MM.1S (cell line): Measurements from ENCODE around the gene PALD1.

Experiments used
- DNase-seq: peaks from one replicate; pipeline ENCODE4 v3.0.0-alpha.2; 2015
- H2AFZ ChIP-seq: fragments of 300-600 bp; sonication (generic); 2 replicates; pipeline ENCODE4 v1.6.0; 2016; ENCODE audit warnings: antibody characterized with exemption, low read length
- H3F3A ChIP-seq: fragments of 300-600 bp; sonication (generic); 2 replicates; pipeline ENCODE4 v1.6.1; 2016; ENCODE audit warnings: mild to moderate bottlenecking, antibody characterized with exemption, low read length, moderate library complexity, mixed read lengths; ENCODE audit not compliant: insufficient read depth
- H3K27ac ChIP-seq: fragments of 300-600 bp; sonication (generic); 2 replicates; pipeline ENCODE4 v1.5.1; 2016; ENCODE audit warnings: mild to moderate bottlenecking, low read length
- H3K27me3 ChIP-seq: fragments of 300-600 bp; sonication (generic); replicated peaks from 2 replicates; pipeline ENCODE4 v1.6.0; 2016; ENCODE audit warnings: low read length; ENCODE audit not compliant: insufficient read depth
- H3K36me3 ChIP-seq: fragments of 300-600 bp; sonication (generic); replicated peaks from 2 replicates; pipeline ENCODE4 v1.6.1; 2016; ENCODE audit warnings: mild to moderate bottlenecking, low read length, mixed read lengths; ENCODE audit not compliant: insufficient read depth
- H3K4me1 ChIP-seq: fragments of 300-600 bp; sonication (generic); 2 replicates; pipeline ENCODE4 v1.6.1; 2016; ENCODE audit warnings: low read length, mixed read lengths
- H3K4me2 ChIP-seq: fragments of 300-600 bp; sonication (generic); 2 replicates; pipeline ENCODE4 v1.6.0; 2016; ENCODE audit warnings: low read depth, low read length
- H3K4me3 ChIP-seq: fragments of 300-600 bp; sonication (generic); 2 replicates; pipeline ENCODE4 v1.5.1; 2016; ENCODE audit warnings: low read length, mixed read lengths
- H3K79me2 ChIP-seq: fragments of 300-600 bp; sonication (generic); 2 replicates; pipeline ENCODE4 v1.6.1; 2016; ENCODE audit warnings: mixed run types, low read length, mixed read lengths
- H3K9ac ChIP-seq: fragments of 300-600 bp; sonication (generic); 2 replicates; pipeline ENCODE4 v1.6.1; 2016; ENCODE audit warnings: low read length, mixed read lengths
- H3K9me2 ChIP-seq: fragments of 300-600 bp; sonication (generic); replicated peaks from 2 replicates; pipeline ENCODE4 v1.6.1; 2016; ENCODE audit warnings: mild to moderate bottlenecking, low read length, mixed read lengths; ENCODE audit not compliant: insufficient read depth
- H3K9me3 ChIP-seq: fragments of 300-600 bp; sonication (generic); replicated peaks from 2 replicates; pipeline ENCODE4 v1.6.1; 2016; ENCODE audit warnings: mild to moderate bottlenecking, low read length, mixed read lengths; ENCODE audit not compliant: insufficient read depth
- H4K20me1 ChIP-seq: fragments of 300-600 bp; sonication (generic); 2 replicates; pipeline ENCODE4 v1.6.1; 2016; ENCODE audit warnings: mild to moderate bottlenecking, low read length, moderate library complexity, mixed read lengths; ENCODE audit not compliant: insufficient read depth
- EZH2 ChIP-seq: fragments of 300-600 bp; sonication (generic); optimal IDR thresholded peaks from 2 replicates; pipeline ENCODE3; 2017; ENCODE audit warnings: low read depth, mild to moderate bottlenecking, antibody characterized with exemption, low read length, mixed read lengths
- EZH2phosphoT487 ChIP-seq: fragments of 300-600 bp; sonication (generic); IDR thresholded peaks from 2 replicates; pipeline ENCODE4 v1.6.1; 2018; ENCODE audit warnings: antibody characterized with exemption, low read length
- TF ChIP-seq, protein P1 (sequence below): fragments of 300-600 bp; sonication (generic); IDR thresholded peaks from 2 replicates; pipeline ENCODE4 v1.5.1; 2016; ENCODE audit warnings: antibody characterized with exemption, low read length, mixed read lengths

Gene PALD1

DNA sequence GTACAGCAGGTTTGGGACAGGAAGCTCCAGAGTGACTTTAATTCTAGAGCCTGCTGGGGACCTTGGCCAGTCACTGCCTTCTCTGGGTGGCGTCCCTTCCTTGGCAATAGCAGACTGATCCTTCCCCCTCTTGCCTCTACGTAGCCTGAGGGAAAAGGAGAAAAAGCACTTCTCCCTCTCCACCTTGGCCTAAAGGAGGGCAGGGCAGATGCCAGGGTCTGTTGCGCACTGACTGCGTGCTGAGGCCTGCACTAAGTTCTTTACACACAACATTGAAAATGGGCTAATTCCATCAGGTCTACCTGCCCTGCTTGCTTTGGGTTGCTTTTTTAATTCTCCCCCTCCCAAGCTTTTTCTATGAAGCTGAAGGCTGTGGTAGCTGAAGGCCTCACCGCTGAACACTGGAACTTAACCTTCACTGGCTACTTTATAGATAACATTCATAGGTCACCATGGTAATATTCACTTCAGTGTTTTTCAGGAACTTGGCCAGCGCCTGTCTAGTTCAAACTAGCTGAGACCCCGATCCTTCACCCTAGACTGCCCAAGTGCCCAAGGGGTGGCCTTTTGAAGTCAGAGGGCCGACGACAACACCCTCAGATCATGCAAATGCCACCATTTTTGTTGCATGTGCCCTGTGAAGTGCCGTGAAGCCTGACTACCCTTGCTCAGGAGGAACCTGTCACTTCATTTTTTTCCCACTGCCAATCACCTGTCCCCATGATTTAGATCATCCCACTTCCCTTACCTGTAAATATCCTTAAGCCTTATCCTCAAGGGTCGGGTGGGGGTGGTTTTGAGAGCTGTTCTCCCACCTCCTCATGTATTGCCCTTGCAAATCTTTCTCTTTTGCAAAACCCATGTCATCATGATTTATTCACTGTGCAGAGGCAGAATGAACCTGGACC is 95.3 kb downstream of the PALD1 start:
- H3K27ac ChIP-seq: peak overlapping the region; percentile 38; the same call in 1 of the 2 replicates
- H3K9me3 ChIP-seq: no peaks in the 10 kb centered on the region
- TF ChIP-seq, protein P1, sequence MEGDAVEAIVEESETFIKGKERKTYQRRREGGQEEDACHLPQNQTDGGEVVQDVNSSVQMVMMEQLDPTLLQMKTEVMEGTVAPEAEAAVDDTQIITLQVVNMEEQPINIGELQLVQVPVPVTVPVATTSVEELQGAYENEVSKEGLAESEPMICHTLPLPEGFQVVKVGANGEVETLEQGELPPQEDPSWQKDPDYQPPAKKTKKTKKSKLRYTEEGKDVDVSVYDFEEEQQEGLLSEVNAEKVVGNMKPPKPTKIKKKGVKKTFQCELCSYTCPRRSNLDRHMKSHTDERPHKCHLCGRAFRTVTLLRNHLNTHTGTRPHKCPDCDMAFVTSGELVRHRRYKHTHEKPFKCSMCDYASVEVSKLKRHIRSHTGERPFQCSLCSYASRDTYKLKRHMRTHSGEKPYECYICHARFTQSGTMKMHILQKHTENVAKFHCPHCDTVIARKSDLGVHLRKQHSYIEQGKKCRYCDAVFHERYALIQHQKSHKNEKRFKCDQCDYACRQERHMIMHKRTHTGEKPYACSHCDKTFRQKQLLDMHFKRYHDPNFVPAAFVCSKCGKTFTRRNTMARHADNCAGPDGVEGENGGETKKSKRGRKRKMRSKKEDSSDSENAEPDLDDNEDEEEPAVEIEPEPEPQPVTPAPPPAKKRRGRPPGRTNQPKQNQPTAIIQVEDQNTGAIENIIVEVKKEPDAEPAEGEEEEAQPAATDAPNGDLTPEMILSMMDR: no peak
- no peaks in the 10 kb centered on the region for H3K9me2 ChIP-seq
- H3K27me3 ChIP-seq: no peaks in the 10 kb centered on the region
- no peak for DNase-seq
- H3F3A ChIP-seq: peaks cover 52% of the 10 kb centered on the region
- H3K36me3 ChIP-seq: peaks cover 3% of the 10 kb centered on the region; the same call in 1 of the 2 replicates
- H4K20me1 ChIP-seq: no peaks in the 10 kb centered on the region
- H2AFZ ChIP-seq: no peak overlapping the region
- H3K79me2 ChIP-seq: no peaks in the 10 kb centered on the region
- H3K4me1 ChIP-seq: peaks cover 46% of the 10 kb centered on the region
- H3K4me3 ChIP-seq: no peak overlapping the region
- H3K9ac ChIP-seq: no peak overlapping the region
- peak overlapping the region; percentile 29; the same call in 1 of the 2 replicates for H3K4me2 ChIP-seq

- H3K9ac ChIP-seq: peak overlapping the region; percentile 56
- H3K4me3 ChIP-seq: peak overlapping the region; percentile 18
- H3K27ac ChIP-seq: peak overlapping the region; percentile 94
Observed at GRCh38 chr10:70575486-70575873, 96.9 kb downstream of the PALD1 start.

GRCh38 chr10:70575874-70576802 is 97.6 kb downstream of the PALD1 start:
- H3K4me1 ChIP-seq: peaks cover 63% of the 10 kb centered on the region
- peak overlapping the region; percentile 18 for H3K4me3 ChIP-seq
- no peaks in the 10 kb centered on the region for H3K9me3 ChIP-seq

More at GRCh38 chr10:70575486-70575873, 96.9 kb downstream of the PALD1 start:
- Histone ChIP-seq H3K27me3 (no peaks in the 10 kb centered on the region), H2AFZ (peak overlapping the region; percentile 57; the same call in 1 of the 2 replicates), H4K20me1 (no peaks in the 10 kb centered on the region), H3F3A (peaks cover 68% of the 10 kb centered on the region), H3K4me1 (peaks cover 62% of the 10 kb centered on the region), H3K79me2 (no peaks in the 10 kb centered on the region), H3K36me3 (no peaks in the 10 kb centered on the region), H3K9me2 (no peaks in the 10 kb centered on the region), H3K9me3 (no peaks in the 10 kb centered on the region), H3K4me2 (peak overlapping the region; percentile 64)
- peak; percentile 35 for DNase-seq
- TF ChIP-seq EZH2 (no peak), EZH2phosphoT487 (no peak)
- TF ChIP-seq, protein P1: no peak

More at GRCh38 chr10:70575874-70576802, 97.6 kb downstream of the PALD1 start:
- no peaks in the 10 kb centered on the region for H3K36me3 ChIP-seq
- no peaks in the 10 kb centered on the region for H3K27me3 ChIP-seq
- peaks cover 69% of the 10 kb centered on the region for H3F3A ChIP-seq
- H4K20me1 ChIP-seq: no peaks in the 10 kb centered on the region
- H3K27ac ChIP-seq: peak overlapping the region; percentile 94
- H2AFZ ChIP-seq: peak overlapping the region; percentile 57; the same call in 1 of the 2 replicates
- peak overlapping the region; percentile 64 for H3K4me2 ChIP-seq
- peak overlapping the region; percentile 56 for H3K9ac ChIP-seq
- no peaks in the 10 kb centered on the region for H3K9me2 ChIP-seq
- no peaks in the 10 kb centered on the region for H3K79me2 ChIP-seq
- DNase-seq: peak; percentile 95
- TF ChIP-seq, protein P1: no peak
- TF ChIP-seq EZH2 (no peak), EZH2phosphoT487 (no peak)
